NOMO-1 (cell line): ENCODE measurements around the gene PCK2.

Experiments used
- DNase-seq, 2 experiments: peaks; one replicate each; lab custom pipeline; 2025; ENCODE audit not compliant: unreplicated experiment in 2 of 2; lab: John Stamatoyannopoulos, UW

Gene PCK2

DNA sequence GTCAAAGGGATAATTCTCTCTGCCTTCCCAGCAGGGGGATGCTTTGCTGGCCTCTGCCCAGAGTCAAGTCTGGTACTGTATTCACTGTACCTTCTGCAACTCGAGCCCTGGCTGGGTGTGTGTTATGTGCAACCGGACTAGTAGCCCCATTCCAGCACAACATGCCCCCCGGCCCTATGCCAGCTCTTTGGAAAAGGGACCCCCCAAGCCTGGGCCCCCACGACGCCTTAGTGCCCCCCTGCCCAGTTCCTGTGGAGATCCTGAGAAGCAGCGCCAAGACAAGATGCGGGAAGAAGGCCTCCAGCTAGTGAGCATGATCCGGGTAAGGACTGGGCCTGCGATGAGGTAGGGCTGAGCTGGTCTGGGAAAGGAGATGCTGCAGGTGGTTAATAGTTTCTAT, 56.5 kb downstream of the PCK2 start:
- DNase-seq: no peak

DNA sequence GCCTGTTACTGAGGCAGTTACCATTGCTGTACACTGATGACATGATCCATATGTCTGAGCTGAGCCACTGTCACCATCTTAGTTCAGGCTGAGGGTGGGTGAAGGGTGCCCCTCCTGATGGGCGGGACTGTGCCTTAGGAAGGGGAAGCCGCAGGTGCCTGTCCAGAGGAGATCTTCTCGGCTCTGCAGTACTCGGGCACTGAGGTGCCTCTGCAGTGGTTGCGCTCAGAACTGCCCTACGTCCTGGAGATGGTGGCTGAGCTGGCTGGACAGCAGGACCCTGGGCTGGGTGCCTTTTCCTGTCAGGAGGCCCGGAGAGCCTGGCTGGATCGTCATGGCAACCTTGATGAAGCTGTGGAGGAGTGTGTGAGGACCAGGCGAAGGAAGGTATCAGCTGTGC, 56.9 kb downstream of the PCK2 start:
- no peak for DNase-seq

DNA sequence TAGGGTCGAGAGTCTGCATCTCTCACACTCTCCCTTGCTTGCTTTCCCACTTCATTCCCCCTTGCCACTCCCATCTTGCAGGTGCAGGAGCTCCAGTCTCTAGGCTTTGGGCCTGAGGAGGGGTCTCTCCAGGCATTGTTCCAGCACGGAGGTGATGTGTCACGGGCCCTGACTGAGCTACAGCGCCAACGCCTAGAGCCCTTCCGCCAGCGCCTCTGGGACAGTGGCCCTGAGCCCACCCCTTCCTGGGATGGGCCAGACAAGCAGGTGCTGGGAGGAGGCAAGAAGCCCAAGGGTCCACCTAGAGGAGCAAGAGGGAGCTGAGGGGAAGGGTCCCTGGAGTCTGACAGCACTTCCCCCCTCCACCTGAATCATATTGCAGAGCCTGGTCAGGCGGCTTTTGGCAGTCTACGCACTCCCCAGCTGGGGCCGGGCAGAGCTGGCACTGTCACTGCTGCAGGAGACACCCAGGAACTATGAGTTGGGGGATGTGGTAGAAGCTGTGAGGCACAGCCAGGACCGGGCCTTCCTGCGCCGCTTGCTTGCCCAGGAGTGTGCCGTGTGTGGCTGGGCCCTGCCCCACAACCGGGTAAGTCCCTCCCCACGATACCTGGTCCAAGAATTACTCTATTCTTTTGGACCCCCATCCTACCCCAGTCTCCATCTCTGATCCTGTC, 57.4 kb downstream of the PCK2 start:
- no peak for DNase-seq
